GM18907 (cell line): ENCODE data around the gene THSD8.
"Not testable (repeated sequence)": the region's sequence is repeated elsewhere in the genome, so short reads cannot be mapped to it uniquely, and the experiment has no call there.

Source experiments
- ATAC-seq: cut with Tn5 transposase; IDR thresholded peaks from one replicate; pipeline ENCODE4 v1.9.1; 2021; ENCODE audit warnings: mild to moderate bottlenecking, moderate library complexity; ENCODE audit not compliant: unreplicated experiment

Gene THSD8

DNA sequence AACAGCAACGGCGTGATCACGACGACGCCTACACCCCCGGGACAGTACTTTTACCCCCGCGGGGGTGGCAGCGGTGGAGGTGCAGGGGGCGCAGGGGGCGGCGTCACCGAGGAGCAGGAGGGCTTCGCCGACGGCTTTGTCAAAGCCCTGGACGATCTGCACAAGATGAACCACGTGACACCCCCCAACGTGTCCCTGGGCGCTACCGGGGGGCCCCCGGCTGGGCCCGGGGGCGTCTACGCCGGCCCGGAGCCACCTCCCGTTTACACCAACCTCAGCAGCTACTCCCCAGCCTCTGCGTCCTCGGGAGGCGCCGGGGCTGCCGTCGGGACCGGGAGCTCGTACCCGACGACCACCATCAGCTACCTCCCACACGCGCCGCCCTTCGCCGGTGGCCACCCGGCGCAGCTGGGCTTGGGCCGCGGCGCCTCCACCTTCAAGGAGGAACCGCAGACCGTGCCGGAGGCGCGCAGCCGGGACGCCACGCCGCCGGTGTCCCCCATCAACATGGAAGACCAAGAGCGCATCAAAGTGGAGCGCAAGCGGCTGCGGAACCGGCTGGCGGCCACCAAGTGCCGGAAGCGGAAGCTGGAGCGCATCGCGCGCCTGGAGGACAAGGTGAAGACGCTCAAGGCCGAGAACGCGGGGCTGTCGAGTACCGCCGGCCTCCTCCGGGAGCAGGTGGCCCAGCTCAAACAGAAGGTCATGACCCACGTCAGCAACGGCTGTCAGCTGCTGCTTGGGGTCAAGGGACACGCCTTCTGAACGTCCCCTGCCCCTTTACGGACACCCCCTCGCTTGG, 9.6 kb upstream of the THSD8 start:
- ATAC-seq: no peak

DNA sequence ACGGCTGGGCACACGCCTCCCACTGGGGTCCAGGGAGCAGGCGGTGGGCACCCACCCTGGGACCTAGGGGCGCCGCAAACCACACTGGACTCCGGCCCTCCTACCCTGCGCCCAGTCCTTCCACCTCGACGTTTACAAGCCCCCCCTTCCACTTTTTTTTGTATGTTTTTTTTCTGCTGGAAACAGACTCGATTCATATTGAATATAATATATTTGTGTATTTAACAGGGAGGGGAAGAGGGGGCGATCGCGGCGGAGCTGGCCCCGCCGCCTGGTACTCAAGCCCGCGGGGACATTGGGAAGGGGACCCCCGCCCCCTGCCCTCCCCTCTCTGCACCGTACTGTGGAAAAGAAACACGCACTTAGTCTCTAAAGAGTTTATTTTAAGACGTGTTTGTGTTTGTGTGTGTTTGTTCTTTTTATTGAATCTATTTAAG, 9.0 kb upstream of the THSD8 start:
- ATAC-seq: no peak

DNA sequence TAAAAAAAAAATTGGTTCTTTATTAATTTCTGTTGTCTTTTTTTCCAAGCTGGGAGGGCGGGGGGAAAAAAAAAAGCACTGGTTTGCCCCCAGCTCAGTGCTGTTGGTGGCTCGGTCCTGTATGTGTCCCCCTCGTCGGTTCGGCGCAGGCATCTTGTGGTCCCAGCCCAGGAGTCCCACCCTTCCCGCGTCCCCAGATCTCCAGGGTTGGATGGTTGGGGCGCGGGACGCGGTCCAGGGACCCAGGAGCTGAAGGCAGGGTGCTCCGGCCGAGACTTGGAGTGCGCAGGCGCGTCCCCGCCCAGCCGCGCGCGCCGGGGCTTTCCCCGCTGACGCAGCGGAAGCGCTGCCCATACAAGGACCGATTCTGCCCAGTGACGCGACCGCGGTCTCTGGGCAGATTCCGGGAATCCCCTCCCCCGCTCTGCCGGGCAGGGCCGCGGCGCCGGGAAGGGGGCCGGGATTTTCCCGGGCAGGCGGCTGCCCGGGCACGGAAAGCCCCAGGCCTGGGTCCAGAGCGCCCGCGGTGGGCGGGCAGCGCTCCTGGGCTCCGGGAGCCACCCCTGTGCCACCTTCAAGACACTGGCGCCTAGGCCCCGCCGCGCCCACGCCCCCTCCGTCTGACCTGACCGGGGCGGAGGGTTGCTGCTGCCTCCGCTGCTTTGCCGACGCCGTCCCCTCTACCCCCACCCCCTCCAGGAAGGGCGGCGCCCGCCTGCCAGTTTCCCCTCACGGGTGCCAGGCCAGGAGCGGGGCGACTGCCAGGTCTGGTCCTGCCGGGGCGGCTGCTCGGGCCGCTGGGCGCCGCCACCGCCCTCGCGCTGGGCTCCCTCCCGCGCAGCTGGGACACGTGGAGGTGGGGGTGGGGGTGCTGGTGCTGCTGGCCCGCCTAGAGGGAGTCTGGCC, 8.3 kb upstream of the THSD8 start:
- ATAC-seq: peak; percentile 36

DNA sequence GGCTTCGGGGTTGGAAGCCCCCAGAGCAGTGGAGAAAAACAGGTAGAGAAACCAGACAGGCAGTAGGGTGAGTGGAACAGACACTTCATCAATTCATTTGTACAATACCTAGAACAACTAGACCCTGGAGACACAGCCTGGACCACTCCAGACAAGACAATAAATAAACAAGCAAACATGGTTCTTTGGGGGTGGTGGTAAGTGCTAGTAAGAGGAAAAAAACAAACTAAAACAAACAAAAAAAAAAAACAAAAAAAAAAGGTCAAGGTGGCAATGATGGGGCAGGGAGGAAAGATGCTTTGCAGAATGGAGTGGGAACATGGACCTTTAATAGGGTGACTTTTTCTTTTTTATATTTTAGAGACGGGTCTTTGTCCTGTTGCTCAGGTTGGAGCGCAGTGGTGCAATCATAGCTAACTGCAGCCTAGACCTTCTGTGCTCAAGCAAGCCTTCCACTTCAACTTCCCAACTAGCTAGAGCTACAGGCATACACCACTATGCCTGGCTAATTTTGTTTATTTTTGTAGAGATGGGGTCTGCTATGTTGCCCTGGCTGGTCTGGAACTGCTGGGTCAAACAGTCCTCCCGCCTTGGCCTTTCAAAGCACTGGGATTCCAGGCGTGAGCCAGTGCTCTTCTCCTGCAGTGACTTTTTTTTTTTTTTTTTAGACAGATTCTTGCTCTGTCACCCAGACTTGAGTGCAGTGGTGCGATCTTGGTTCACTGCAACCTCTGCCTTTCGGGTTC, 7.5 kb upstream of the THSD8 start:
- ATAC-seq: no peak

GRCh38 chr19:12794971-12795381, 6.9 kb upstream of the THSD8 start:
- ATAC-seq: no peak

- no peak for ATAC-seq
These were observed 5.5 kb upstream of the THSD8 start for GRCh38 chr19:12796146-12797071.

DNA sequence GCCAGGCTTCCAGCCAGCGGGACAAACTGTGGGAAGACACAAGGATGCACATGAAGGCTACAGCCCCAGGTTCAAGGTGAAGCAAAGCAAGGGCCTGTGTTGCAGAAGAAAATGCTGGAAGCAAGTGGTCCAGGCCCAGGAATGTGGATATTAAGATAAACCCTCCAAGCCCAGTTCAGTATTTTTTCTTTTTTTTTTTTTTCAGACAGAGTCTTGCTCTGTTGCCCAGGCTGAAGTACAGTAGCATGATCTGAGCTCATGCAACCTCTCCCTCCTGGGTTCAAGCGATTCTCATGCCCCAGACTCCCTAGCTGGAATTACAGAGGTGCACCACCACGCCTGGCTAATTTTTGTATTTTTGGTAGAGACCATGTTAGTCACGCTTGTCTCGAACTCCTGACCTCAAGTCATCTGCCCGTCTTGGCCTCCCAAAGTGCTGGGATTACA, 4.7 kb upstream of the THSD8 start:
- ATAC-seq: no peak

DNA sequence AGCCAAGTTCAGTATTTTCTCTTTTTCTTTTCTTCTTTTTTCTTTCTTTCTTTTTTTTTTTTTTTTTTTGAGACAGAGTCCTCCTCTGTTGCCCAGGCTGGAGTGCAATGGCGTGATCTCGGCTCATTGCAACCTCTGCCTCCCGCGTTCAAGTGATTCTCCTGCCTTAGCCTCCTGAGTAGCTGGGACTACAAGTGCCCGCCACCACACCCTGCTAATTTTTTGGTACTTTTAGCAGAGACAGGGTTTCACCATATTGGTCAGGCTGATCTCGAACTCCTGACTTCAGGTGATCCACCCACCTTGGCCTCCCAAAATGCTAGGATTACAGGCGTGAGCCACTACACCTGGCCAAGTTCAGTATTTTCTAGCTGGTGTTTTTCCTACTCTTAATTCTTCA, 4.3 kb upstream of the THSD8 start:
- ATAC-seq: not testable (repeated sequence)

DNA sequence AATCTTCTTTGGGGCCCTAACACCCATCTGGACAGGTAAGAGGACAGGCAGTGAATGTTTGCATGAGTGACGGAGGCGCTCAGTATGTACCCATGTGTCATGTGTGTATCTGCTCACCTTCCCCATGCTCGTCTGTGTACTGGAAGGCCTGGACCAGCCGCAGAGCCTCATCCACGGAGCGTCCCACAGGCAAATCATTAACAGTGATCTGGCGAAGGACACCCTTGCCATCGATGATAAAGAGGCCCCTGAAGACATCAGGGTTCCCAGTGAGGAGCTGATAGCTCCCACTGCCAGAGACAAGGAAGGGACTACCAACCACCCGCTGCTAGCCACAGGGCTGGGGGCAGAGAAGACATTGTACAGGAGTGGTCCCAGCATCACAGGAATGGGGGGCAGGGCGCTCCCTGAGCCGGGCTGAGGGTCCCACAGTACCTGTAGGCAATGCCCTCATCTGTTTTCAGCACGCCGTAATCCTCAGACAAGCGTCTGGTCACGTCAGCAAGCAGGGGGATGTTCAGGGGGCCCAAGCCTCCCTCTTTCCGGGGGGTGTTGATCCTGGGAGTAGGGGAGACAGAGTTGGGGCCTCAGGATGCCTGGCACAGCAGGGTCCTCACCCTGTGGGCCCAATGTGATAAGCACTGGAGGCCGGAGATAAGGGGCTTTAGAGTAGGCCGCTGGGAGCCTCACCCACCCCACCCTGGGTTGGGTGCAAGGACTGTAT, 2.0 kb upstream of the THSD8 start:
- ATAC-seq: no peak

GRCh38 chr19:12800466-12800770, 1.5 kb upstream of the THSD8 start:
- ATAC-seq: no peak

- ATAC-seq: no peak
These were observed 875 bp upstream of the THSD8 start for GRCh38 chr19:12800923-12801465.

GRCh38 chr19:12802267-12803106, 618 bp downstream of the THSD8 start:
- ATAC-seq: no peak

- no peak for ATAC-seq
These were observed 2.2 kb downstream of the THSD8 start for GRCh38 chr19:12804051-12804450.

DNA sequence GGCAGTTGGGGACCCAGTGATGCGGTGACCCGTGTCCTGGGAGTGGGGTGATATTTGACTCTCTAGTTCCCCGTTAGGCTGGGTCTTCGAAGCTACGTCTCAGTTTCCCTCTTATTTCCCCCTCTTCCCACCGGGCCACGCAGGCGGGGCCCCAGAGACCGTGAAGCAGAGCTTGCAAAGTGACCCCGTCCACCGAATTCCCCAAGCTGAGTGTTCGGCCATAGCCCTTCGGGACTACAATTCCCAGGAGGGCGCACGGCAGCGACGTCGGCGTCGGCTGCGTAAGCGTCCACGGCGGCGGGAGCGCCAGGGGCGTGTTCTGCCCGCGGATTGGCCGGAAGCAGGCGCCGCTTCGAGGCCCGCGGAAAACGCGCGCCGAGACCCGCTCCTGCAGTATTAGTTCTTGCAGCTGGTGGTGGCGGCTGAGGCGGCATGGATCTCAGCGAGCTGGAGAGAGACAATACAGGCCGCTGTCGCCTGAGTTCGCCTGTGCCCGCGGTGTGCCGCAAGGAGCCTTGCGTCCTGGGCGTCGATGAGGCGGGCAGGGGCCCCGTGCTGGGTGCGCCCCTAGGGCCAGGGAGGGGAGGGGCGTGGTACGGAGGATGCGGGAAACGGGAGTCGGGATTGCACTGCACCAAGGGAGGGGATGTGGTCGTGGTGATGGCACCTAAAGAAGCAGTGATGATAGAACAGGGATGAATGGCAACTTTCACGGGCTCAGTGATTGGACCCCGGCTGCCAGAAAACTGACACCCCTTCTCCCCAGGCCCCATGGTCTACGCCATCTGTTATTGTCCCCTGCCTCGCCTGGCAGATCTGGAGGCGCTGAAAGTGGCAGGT, 4.6 kb downstream of the THSD8 start, which contains the start of gene RNASEH2A:
TSS of gene RNASEH2A (plus strand) at position 343 of the 840 bp plus-strand sequence. CDS start at position 433, 90 bp downstream.
- ATAC-seq: peak; percentile 81

GRCh38 chr19:12815088-12815487, 13.2 kb downstream of the THSD8 start:
- no peak for ATAC-seq

DNA sequence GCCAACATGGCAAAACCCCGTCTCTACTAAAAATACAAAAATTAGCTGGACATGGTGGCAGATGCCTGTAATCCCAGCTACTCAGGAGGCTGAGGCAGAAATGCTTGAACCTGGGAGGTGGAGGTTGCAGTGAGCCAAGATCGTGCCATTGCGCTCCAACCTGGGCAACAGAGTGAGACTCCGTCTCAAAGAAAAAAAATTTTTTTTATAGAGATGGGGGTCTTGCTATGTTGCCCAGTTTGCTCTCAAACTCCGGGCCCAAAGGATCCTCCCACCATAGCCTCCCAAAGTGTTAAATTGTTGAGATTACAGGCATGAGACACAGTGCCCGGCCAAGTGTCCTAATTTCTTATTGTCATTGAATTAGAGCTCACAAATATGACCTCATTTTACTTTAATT, 15.3 kb downstream of the THSD8 start:
- ATAC-seq: not testable (repeated sequence)

DNA sequence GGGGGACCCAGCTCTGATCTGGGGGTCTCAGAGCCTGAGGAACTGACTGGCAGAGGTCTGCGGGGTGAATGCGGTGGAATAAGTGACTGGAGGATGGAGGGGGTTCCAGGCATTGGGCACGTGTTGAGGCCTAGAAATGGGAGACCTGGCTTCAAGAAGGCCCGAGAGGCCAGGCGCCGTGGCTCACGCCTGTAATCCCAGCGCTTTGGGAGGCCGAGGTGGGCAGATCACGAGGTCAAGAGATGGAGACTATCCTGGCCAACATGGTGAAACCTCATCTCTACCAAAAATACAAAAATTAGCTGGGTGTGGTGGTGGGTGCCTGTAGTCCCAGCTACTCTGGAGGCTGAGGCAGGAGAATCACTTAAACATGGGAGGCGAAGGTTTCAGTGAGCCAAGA, 15.9 kb downstream of the THSD8 start:
- not testable (repeated sequence) for ATAC-seq
